ENCODE results near the gene IL5. TPM values are rescaled to one million over a fixed set of nuclear protein-coding genes. Genes with fewer than 3 reads are reported as not detected.
"Not testable (repeated sequence)": the region's sequence is repeated elsewhere in the genome, so short reads cannot be mapped to it uniquely, and the experiment has no call there.

The IL5 gene
- total RNA-seq, 1 experiment from 2014 or later, result not detected

- H3K79me2 ChIP-seq (ENCODE audit: low read length), result no peaks in the 10 kb centered on the region
- H3K27me3 ChIP-seq (ENCODE audit: low read length), result no peaks in the 10 kb centered on the region
- no peaks in the 10 kb centered on the region for H3K9me2 ChIP-seq (replicated peaks; ENCODE audit: low read length)
- TF ChIP-seq EZH2phosphoT487 (IDR thresholded peaks at IDR 0.05; ENCODE audit: borderline replicate concordance, low read length) (no peak), CTCF (conservative IDR thresholded peaks at IDR 0.05; ENCODE audit: low read depth, low read length) (peak; percentile 94)
- H2AFZ ChIP-seq (ENCODE audit: low read length), result peak overlapping the region; percentile 72
- POLR2A ChIA-PET (ENCODE audit: unreplicated experiment), result no interaction called here
- peak overlapping the region; percentile 49; the same call in 1 of the 2 replicates for H3K4me3 ChIP-seq (ENCODE audit: low read length)
- intact Hi-C loops (cut with micrococcal nuclease), result loop anchor here (5.0 to 10.0 kb wide), 2 partner anchors 188 to 296 kb away; no protein-coding TSS in a partner anchor
- H3K27ac ChIP-seq (ENCODE audit: low read length), result no peak overlapping the region
- H4K20me1 ChIP-seq (ENCODE audit: low read length), result no peaks in the 10 kb centered on the region
- no peaks in the 10 kb centered on the region for H3K4me1 ChIP-seq (ENCODE audit: insufficient read depth, low read length)
- ATAC-seq, result peak; percentile 88
- H3K4me2 ChIP-seq (ENCODE audit: low read length), result peak overlapping the region; percentile 80
- no peaks in the 10 kb centered on the region for H3K36me3 ChIP-seq (ENCODE audit: low read depth, low read length)
- H3K9ac ChIP-seq (ENCODE audit: low read length), result no peak overlapping the region
- CTCF ChIA-PET, result interaction anchor here (0.6 kb wide), 3 partner anchors 14 to 294 kb away, joined by 3 to 4 read pairs (median 3); no protein-coding TSS in a partner anchor
- DNase-seq, result peak; percentile 79
- no peaks in the 10 kb centered on the region for H3F3A ChIP-seq (ENCODE audit: low read length, unreplicated experiment)
- H3K9me3 ChIP-seq (ENCODE audit: low read length), result no peaks in the 10 kb centered on the region
- no TSS peak for BruUV-seq (replicated peaks)
These were observed 16.9 kb downstream of the IL5 start for GRCh38 chr5:132526290-132526973.

- no TSS peak for BruUV-seq (replicated peaks)
- TF ChIP-seq EZH2 (IDR thresholded peaks at IDR 0.05; ENCODE audit: low read length, unreplicated experiment), result no peak
- no peak for TF ChIP-seq CTCF (conservative IDR thresholded peaks at IDR 0.05; ENCODE audit: low read depth, low read length)
- no peak for TF ChIP-seq EZH2phosphoT487 (IDR thresholded peaks at IDR 0.05; ENCODE audit: borderline replicate concordance, low read length)
- Histone ChIP-seq H3K9me2 (replicated peaks; ENCODE audit: low read length) (no peaks in the 10 kb centered on the region), H3K27me3 (ENCODE audit: low read length) (no peaks in the 10 kb centered on the region), H3K27ac (ENCODE audit: low read length) (no peak overlapping the region), H3K79me2 (ENCODE audit: low read length) (no peaks in the 10 kb centered on the region), H4K20me1 (ENCODE audit: low read length) (no peaks in the 10 kb centered on the region), H3K4me1 (ENCODE audit: insufficient read depth, low read length) (no peaks in the 10 kb centered on the region), H3F3A (ENCODE audit: low read length, unreplicated experiment) (no peaks in the 10 kb centered on the region), H3K4me2 (ENCODE audit: low read length) (no peak overlapping the region), H2AFZ (ENCODE audit: low read length) (no peak overlapping the region), H3K9ac (ENCODE audit: low read length) (no peak overlapping the region), H3K9me3 (ENCODE audit: low read length) (no peaks in the 10 kb centered on the region), H3K36me3 (ENCODE audit: low read depth, low read length) (no peaks in the 10 kb centered on the region), H3K4me3 (ENCODE audit: low read length) (no peak overlapping the region)
- ATAC-seq (no peak), DNase-seq (no peak)
- CTCF ChIA-PET, result interaction anchor here (0.6 kb wide), 1 partner anchor 180 kb away, joined by 3 read pairs; no protein-coding TSS in a partner anchor
- POLR2A ChIA-PET (ENCODE audit: unreplicated experiment), result no interaction called here
- intact Hi-C loops (cut with micrococcal nuclease), result loop anchor here (5.0 to 10.0 kb wide), 2 partner anchors 189 to 297 kb away; no protein-coding TSS in a partner anchor
These were observed 18.0 kb downstream of the IL5 start for GRCh38 chr5:132525299-132525724.

- H3K9ac ChIP-seq (ENCODE audit: low read length); ATAC-seq; H3K9me3 ChIP-seq (ENCODE audit: low read length); H3K9me2 ChIP-seq (replicated peaks; ENCODE audit: low read length); H3K4me1 ChIP-seq (ENCODE audit: insufficient read depth, low read length); POLR2A ChIA-PET (ENCODE audit: unreplicated experiment); H3K79me2 ChIP-seq (ENCODE audit: low read length); DNase-seq; H3K4me3 ChIP-seq (ENCODE audit: low read length); H4K20me1 ChIP-seq (ENCODE audit: low read length); H2AFZ ChIP-seq (ENCODE audit: low read length); H3K36me3 ChIP-seq (ENCODE audit: low read depth, low read length); H3K27ac ChIP-seq (ENCODE audit: low read length); H3K4me2 ChIP-seq (ENCODE audit: low read length); H3K27me3 ChIP-seq (ENCODE audit: low read length); CTCF ChIA-PET; BruUV-seq (replicated peaks); H3F3A ChIP-seq (ENCODE audit: low read length, unreplicated experiment): not testable (repeated sequence)
- intact Hi-C loops (cut with micrococcal nuclease), result loop anchor here (5.0 to 10.0 kb wide), 2 partner anchors 190 to 297 kb away; no protein-coding TSS in a partner anchor
These were observed 18.4 kb downstream of the IL5 start for GRCh38 chr5:132524877-132525276.

GRCh38 chr5:132522067-132522466, 21.3 kb downstream of the IL5 start:
- H3K27me3 ChIP-seq (ENCODE audit: low read length); H3K36me3 ChIP-seq (ENCODE audit: low read depth, low read length); ATAC-seq; H3K9me2 ChIP-seq (replicated peaks; ENCODE audit: low read length); H3K79me2 ChIP-seq (ENCODE audit: low read length); H4K20me1 ChIP-seq (ENCODE audit: low read length); H3K4me2 ChIP-seq (ENCODE audit: low read length); H3K4me3 ChIP-seq (ENCODE audit: low read length); BruUV-seq (replicated peaks); H2AFZ ChIP-seq (ENCODE audit: low read length); H3F3A ChIP-seq (ENCODE audit: low read length, unreplicated experiment); H3K9me3 ChIP-seq (ENCODE audit: low read length); H3K27ac ChIP-seq (ENCODE audit: low read length); H3K4me1 ChIP-seq (ENCODE audit: insufficient read depth, low read length); H3K9ac ChIP-seq (ENCODE audit: low read length); POLR2A ChIA-PET (ENCODE audit: unreplicated experiment); DNase-seq: not testable (repeated sequence)
- CTCF ChIA-PET, result interaction anchor here (0.7 kb wide), 1 partner anchor 349 kb away, joined by 13 read pairs; no protein-coding TSS in a partner anchor
- intact Hi-C loops (cut with micrococcal nuclease), result loop anchor here (10.0 kb wide), 1 partner anchor 193 kb away; no protein-coding TSS in a partner anchor
